ENCODE measurements around the gene DNAAF9.

DNA sequence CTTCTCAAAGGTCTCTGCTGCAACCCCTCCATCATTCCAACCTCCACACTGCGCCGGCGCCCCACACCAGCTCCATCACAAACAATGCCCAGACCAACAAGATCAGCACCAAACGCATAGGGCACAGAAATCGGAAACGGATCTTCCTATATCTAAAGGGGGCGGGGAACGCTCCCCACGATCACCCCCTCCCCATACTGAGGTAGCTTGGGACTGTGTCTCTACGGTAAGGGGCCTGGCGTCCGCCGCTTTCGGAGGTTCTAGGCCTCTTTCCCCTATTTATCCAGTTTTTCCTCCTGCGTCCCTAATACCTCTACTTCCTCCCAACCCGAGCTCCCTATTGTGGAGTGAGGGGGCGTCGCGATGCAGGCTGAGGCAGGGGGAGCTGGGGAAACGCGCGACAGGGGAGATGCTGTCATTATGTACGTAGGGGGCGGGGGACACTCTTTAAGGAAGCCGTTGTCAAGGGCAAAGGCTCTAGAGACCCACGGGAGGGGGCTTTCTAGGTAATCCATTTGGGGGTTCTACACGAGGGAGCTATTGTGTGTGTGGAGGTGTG is 909 bp downstream of the DNAAF9 start:
- no peak for TF ChIP-seq POLR2A (IDR thresholded peaks at IDR 0.05)
- TF ChIP-seq CTCF (IDR thresholded peaks at IDR 0.05): no peak

Data from adrenal gland (tissue), 5 donors.